Suprapubic skin (tissue), 4 donors: ENCODE results near the gene EEF1AKMT3. TPM values are rescaled to one million over a fixed set of nuclear protein-coding genes. Genes with fewer than 3 reads are reported as not detected.

Experiments used
- DNase-seq, 2 donors: peaks; one replicate each; pipeline ENCODE4 v3.0.0-alpha.2; 2019; ENCODE audit warnings: low spot score in 2 of 2
- H3K27ac ChIP-seq: fragments of 200-600 bp; sonication (generic); one replicate; pipeline ENCODE4 v1.5.1; 2019
- H3K27me3 ChIP-seq: fragments of 200-600 bp; sonication (generic); one replicate; pipeline ENCODE4 v1.5.1; 2019
- H3K36me3 ChIP-seq: fragments of 200-600 bp; sonication (generic); one replicate; pipeline ENCODE4 v1.5.1; 2019
- H3K4me1 ChIP-seq: fragments of 200-600 bp; sonication (generic); one replicate; pipeline ENCODE4 v1.5.1; 2019
- H3K4me3 ChIP-seq: fragments of 200-600 bp; sonication (generic); one replicate; pipeline ENCODE4 v1.5.1; 2019; ENCODE audit warnings: mild to moderate bottlenecking
- H3K9me3 ChIP-seq: fragments of 200-600 bp; sonication (generic); one replicate; pipeline ENCODE4 v1.5.1; 2019
- EP300 ChIP-seq: sonication (generic); formaldehyde crosslinking; IDR thresholded peaks from one replicate; pipeline ENCODE4 v1.6.1; 2017; ENCODE audit warnings: antibody characterized with exemption
- POLR2A ChIP-seq, 2 donors: fragments of 450-650 bp; IDR thresholded peaks; one replicate each; pipeline ENCODE4 v1.6.1; 2017; ENCODE audit warnings: antibody characterized with exemption in 2 of 2, mild to moderate bottlenecking in 2 of 2, moderate library complexity in 2 of 2
- POLR2AphosphoS5 ChIP-seq, 3 donors: sonication (generic); formaldehyde crosslinking; IDR thresholded peaks; one replicate each; pipeline ENCODE4 v1.6.1; 2017; ENCODE audit warnings: antibody characterized with exemption in 3 of 3
- WGBS: methylation state at CpG from one replicate; pipeline ENCODE4 v1.1.5; 2018; 5-methylcytosine and 5-hydroxymethylcytosine counted together
- total RNA-seq, 4 donors: library from RNA; depleted of rRNA; stranded (reverse); fragments of >200 nt; gene quantifications; one replicate each; pipeline ENCODE4 v1.1.0, GENCODE V29; 2016
- TF ChIP-seq, protein P1 (sequence below), 2 donors: fragments of 200-600 bp in 1 of 2; fragments of 450-650 bp in 1 of 2; sonication (generic) in 1 of 2; IDR thresholded peaks; one replicate each; pipeline ENCODE4 v1.5.1; 2016 to 2019; ENCODE audit warnings: antibody characterized with exemption in 2 of 2, mild to moderate bottlenecking in 1 of 2, moderate library complexity in 1 of 2

EEF1AKMT3 gene
- total RNA-seq, 4 donors from 2014 or later = 8.7 to 13.7 (median 11.3) TPM

- H3K27me3 ChIP-seq = peaks cover 37% of the 10 kb centered on the region
- no peak within 1 kb of the TSS for H3K27ac ChIP-seq
- peak within 1 kb of the TSS; percentile 48 for H3K4me3 ChIP-seq
- H3K4me1 ChIP-seq = peaks cover 38% of the 10 kb centered on the region
- H3K36me3 ChIP-seq = peaks cover 25% of the 10 kb centered on the region
- TF ChIP-seq POLR2AphosphoS5 (IDR thresholded peaks at IDR 0.05) (no peak), EP300 (no peak), POLR2A (IDR thresholded peaks at IDR 0.05) (no peak)
- TF ChIP-seq, protein P1, sequence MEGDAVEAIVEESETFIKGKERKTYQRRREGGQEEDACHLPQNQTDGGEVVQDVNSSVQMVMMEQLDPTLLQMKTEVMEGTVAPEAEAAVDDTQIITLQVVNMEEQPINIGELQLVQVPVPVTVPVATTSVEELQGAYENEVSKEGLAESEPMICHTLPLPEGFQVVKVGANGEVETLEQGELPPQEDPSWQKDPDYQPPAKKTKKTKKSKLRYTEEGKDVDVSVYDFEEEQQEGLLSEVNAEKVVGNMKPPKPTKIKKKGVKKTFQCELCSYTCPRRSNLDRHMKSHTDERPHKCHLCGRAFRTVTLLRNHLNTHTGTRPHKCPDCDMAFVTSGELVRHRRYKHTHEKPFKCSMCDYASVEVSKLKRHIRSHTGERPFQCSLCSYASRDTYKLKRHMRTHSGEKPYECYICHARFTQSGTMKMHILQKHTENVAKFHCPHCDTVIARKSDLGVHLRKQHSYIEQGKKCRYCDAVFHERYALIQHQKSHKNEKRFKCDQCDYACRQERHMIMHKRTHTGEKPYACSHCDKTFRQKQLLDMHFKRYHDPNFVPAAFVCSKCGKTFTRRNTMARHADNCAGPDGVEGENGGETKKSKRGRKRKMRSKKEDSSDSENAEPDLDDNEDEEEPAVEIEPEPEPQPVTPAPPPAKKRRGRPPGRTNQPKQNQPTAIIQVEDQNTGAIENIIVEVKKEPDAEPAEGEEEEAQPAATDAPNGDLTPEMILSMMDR (IDR thresholded peaks at IDR 0.05) = no peak
- no peak for DNase-seq
- no peaks in the 10 kb centered on the region for H3K9me3 ChIP-seq
- WGBS = 11% methylated on average over 6 of the region's 38 CpGs
These were observed 5.7 kb upstream of the EEF1AKMT3 start, which contains the start of gene CYP27B1 for GRCh38 chr12:57766464-57767304. TSS of gene CYP27B1 (minus strand) at chr12:57767078. CDS start at chr12:57767041, 37 bp downstream.

GRCh38 chr12:57767305-57767698 is 5.1 kb upstream of the EEF1AKMT3 start:
- Histone ChIP-seq H3K36me3 (peaks cover 25% of the 10 kb centered on the region), H3K27ac (no peak overlapping the region), H3K27me3 (peaks cover 37% of the 10 kb centered on the region), H3K4me3 (no peak overlapping the region), H3K9me3 (no peaks in the 10 kb centered on the region), H3K4me1 (peaks cover 38% of the 10 kb centered on the region)
- DNase-seq = no peak
- no peak for TF ChIP-seq EP300
- TF ChIP-seq, protein P1 (IDR thresholded peaks at IDR 0.05) = no peak
- TF ChIP-seq POLR2A (IDR thresholded peaks at IDR 0.05) = no peak
- no peak for TF ChIP-seq POLR2AphosphoS5 (IDR thresholded peaks at IDR 0.05)

DNA sequence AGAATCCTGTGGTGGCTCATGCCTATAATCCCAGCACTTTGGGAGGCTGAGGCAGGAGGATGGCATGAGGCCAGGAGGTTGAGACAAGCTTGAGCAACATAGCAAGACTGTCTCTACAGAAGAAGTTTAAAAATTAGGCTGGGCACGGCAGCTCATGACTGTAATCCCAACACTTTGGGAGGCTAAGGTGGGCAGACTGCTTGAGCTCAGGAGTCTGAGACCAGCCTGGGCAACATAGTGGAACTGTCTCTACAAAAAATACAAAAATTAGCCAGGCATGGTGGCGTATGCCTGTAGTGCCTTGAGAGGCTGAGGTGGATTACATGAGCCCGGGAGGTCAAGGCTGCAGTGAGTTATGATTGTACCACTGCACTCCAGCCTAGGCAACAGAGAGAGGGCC is 4.5 kb upstream of the EEF1AKMT3 start:
- TF ChIP-seq POLR2A (IDR thresholded peaks at IDR 0.05) (no peak), POLR2AphosphoS5 (IDR thresholded peaks at IDR 0.05) (no peak), EP300 (no peak)
- TF ChIP-seq, protein P1 (IDR thresholded peaks at IDR 0.05) = no peak
- Histone ChIP-seq H3K4me1 (peaks cover 38% of the 10 kb centered on the region), H3K36me3 (peaks cover 25% of the 10 kb centered on the region), H3K27me3 (peaks cover 37% of the 10 kb centered on the region), H3K27ac (no peak overlapping the region), H3K9me3 (no peaks in the 10 kb centered on the region), H3K4me3 (no peak overlapping the region)
- no peak for DNase-seq
- WGBS = 79% methylated on average over 3 of the region's 3 CpGs

DNA sequence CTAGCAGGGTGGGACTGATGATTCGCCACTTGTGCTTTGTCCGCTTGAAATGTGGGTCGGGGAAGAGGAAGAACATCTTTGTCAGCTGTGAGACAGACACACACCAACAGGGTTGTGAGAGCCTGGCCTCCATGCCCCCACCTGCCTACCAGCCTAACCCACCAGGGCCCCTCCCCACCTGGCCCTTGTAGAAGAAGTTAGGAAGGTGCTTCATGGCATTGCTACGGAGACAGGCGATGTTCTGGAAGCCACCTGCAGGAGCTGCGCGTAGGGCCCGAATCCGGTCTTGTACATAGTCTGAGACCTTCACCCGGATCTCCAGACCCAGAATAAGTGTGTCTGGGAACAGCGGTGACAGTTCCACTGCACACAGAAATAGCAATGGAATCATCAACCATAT is 2.8 kb upstream of the EEF1AKMT3 start:
- H3K4me3 ChIP-seq = no peak overlapping the region
- H3K4me1 ChIP-seq = peaks cover 48% of the 10 kb centered on the region
- TF ChIP-seq POLR2A (IDR thresholded peaks at IDR 0.05) (no peak), POLR2AphosphoS5 (IDR thresholded peaks at IDR 0.05) (no peak), EP300 (no peak)
- TF ChIP-seq, protein P1 (IDR thresholded peaks at IDR 0.05) = no peak
- no peak overlapping the region for H3K27ac ChIP-seq
- WGBS = 96% methylated on average over 11 of the region's 11 CpGs
- H3K36me3 ChIP-seq = peaks cover 25% of the 10 kb centered on the region
- no peak for DNase-seq
- H3K27me3 ChIP-seq = peaks cover 21% of the 10 kb centered on the region
- no peaks in the 10 kb centered on the region for H3K9me3 ChIP-seq

GRCh38 chr12:57770734-57771133 is 1.7 kb upstream of the EEF1AKMT3 start:
- Histone ChIP-seq H3K27me3 (peaks cover 11% of the 10 kb centered on the region), H3K9me3 (no peaks in the 10 kb centered on the region), H3K4me1 (peaks cover 37% of the 10 kb centered on the region), H3K4me3 (no peak overlapping the region), H3K36me3 (peaks cover 25% of the 10 kb centered on the region), H3K27ac (no peak overlapping the region)
- WGBS = 93% methylated on average over 4 of the region's 4 CpGs
- DNase-seq = no peak
- TF ChIP-seq EP300 (no peak), POLR2A (IDR thresholded peaks at IDR 0.05) (no peak), POLR2AphosphoS5 (IDR thresholded peaks at IDR 0.05) (no peak)
- TF ChIP-seq, protein P1 (IDR thresholded peaks at IDR 0.05) = no peak
